HepG2 (cell line): ENCODE data around the gene IPPK. TPM values are rescaled to one million over a fixed set of nuclear protein-coding genes. Genes with fewer than 3 reads are reported as not detected.

Source experiments
- ATAC-seq: fragments of 200-7000 bp; cut with Tn5 transposase; 3 replicates; pipeline ENCODE4 v1.9.1; 2020; ENCODE audit warnings: mild to moderate bottlenecking, moderate library complexity
- BruUV-seq: library from RNA; stranded (reverse); fragments of 400-500 nt; replicated peaks from 2 replicates; lab custom pipeline; 2021; lab: Mats Ljungman, UMichigan
- CTCF ChIA-PET: fragments of 300-600 bp; formaldehyde crosslinking; extraction: SDS; loops from one replicate; lab custom pipeline; 2021; ENCODE audit warnings: low total read pairs, inconsistent platforms, low intra/inter-chr PET ratio; lab: Yijun Ruan, JAX
- POLR2A ChIA-PET: fragments of 350-600 bp; sonication (Branson Sonifier 250); formaldehyde crosslinking; loops from one replicate; lab custom pipeline; 2020; ENCODE audit warnings: antibody characterized with exemption, inconsistent platforms; lab: Yijun Ruan, JAX
- DNase-seq: peaks from one replicate; pipeline ENCODE4 v3.0.0-alpha.2; 2015; ENCODE audit warnings: low spot score
- FAIRE-seq: peaks from 3 replicates; lab custom pipeline; 2011; peaks lifted over from hg19 to GRCh38; lab: Jason Lieb, UNC
- H2AFZ ChIP-seq: one replicate; pipeline ENCODE4 v1.6.1; 2011; ENCODE audit warnings: low read length, inconsistent platforms
- H3K27ac ChIP-seq: fragments of 300-600 bp; 3 replicates; pipeline ENCODE4 v1.8.0; 2011; ENCODE audit warnings: mixed run types, mild to moderate bottlenecking, mixed read lengths, low read length, inconsistent platforms; ENCODE audit not compliant: insufficient read depth; ENCODE audit errors: extremely low read length
- H3K27me3 ChIP-seq, 2 experiments: fragments of 200-600 bp in 1 of 2; 2 replicates in 1 of 2; 3 replicates in 1 of 2; pipeline versions ENCODE4 v1.6.0 to v1.8.0; 2011; ENCODE audit warnings: low read length in 2 of 2, mild to moderate bottlenecking in 2 of 2, moderate library complexity in 2 of 2, inconsistent platforms in 1 of 2; ENCODE audit not compliant: insufficient read depth in 2 of 2, control insufficient read depth in 1 of 2
- H3K36me3 ChIP-seq, 2 experiments: fragments of 200-600 bp in 1 of 2; replicated peaks in 1 of 2; 2 replicates in 1 of 2; 3 replicates in 1 of 2; pipeline versions ENCODE4 v1.5.1 to v1.8.0; 2011; ENCODE audit warnings: low read length in 2 of 2, inconsistent platforms in 1 of 2; ENCODE audit not compliant: insufficient read depth in 2 of 2, control insufficient read depth in 1 of 2
- H3K4me1 ChIP-seq: 2 replicates; pipeline ENCODE4 v1.5.1; 2012; ENCODE audit warnings: low read length, inconsistent platforms; ENCODE audit not compliant: insufficient read depth
- H3K4me2 ChIP-seq: 2 replicates; pipeline ENCODE4 v1.6.0; 2011; ENCODE audit warnings: low read depth, low read length, inconsistent platforms
- H3K4me3 ChIP-seq, 3 experiments: fragments of 200-600 bp in 1 of 3; sonication (generic), shearing (Covaris generic) in 1 of 3; replicated peaks in 1 of 3; 2 replicates each; pipeline ENCODE4 v1.5.1; 2011 to 2016; ENCODE audit warnings: low read length in 3 of 3, inconsistent platforms in 2 of 3, low read depth in 2 of 3, mild to moderate bottlenecking in 2 of 3, control low read depth in 1 of 3, mixed read lengths in 1 of 3; ENCODE audit not compliant: insufficient read depth in 1 of 3
- H3K79me2 ChIP-seq: one replicate; pipeline ENCODE4 v1.6.1; 2011; ENCODE audit warnings: low read length, inconsistent platforms; ENCODE audit not compliant: insufficient read depth
- H3K9ac ChIP-seq: 2 replicates; pipeline ENCODE4 v1.6.0; 2011; ENCODE audit warnings: mild to moderate bottlenecking, low read depth, low read length, inconsistent platforms; ENCODE audit not compliant: insufficient read depth
- H3K9me3 ChIP-seq: 2 replicates; pipeline ENCODE4 v1.5.1; 2012; ENCODE audit warnings: mild to moderate bottlenecking, low read length
- H4K20me1 ChIP-seq: 2 replicates; pipeline ENCODE4 v1.6.0; 2011; ENCODE audit warnings: inconsistent platforms, mild to moderate bottlenecking, low read length, moderate library complexity; ENCODE audit not compliant: insufficient read depth
- ARID2 ChIP-seq: sonication (generic); formaldehyde crosslinking; IDR thresholded peaks from 2 replicates; pipeline ENCODE4 v1.8.1; 2022; ENCODE audit warnings: mild to moderate bottlenecking, missing genetic modification reagents, borderline replicate concordance
- BCL6 ChIP-seq: IDR thresholded peaks from 2 replicates; pipeline ENCODE4 v1.6.1; 2016; ENCODE audit warnings: missing genetic modification reagents, missing compliant biosample characterization
- DMTF1 ChIP-seq: sonication (generic); formaldehyde crosslinking; IDR thresholded peaks from 2 replicates; pipeline ENCODE4 v1.4.0; 2020; ENCODE audit warnings: mild to moderate bottlenecking, missing genetic modification reagents
- GLI4 ChIP-seq: sonication (generic); formaldehyde crosslinking; IDR thresholded peaks from 2 replicates; pipeline ENCODE4 v1.5.1; 2020; ENCODE audit warnings: missing genetic modification reagents, mild to moderate bottlenecking, moderate library complexity, borderline replicate concordance
- MED13 ChIP-seq: sonication (generic); formaldehyde crosslinking; IDR thresholded peaks from 2 replicates; pipeline ENCODE4 v1.5.0; 2020; ENCODE audit warnings: missing genetic modification reagents
- RELA ChIP-seq: sonication (generic); formaldehyde crosslinking; IDR thresholded peaks from 2 replicates; pipeline ENCODE4 v1.4.0; 2020; ENCODE audit warnings: missing genetic modification reagents
- RFX3 ChIP-seq: IDR thresholded peaks from 2 replicates; pipeline ENCODE4 v1.6.1; 2016; ENCODE audit warnings: missing biosample characterization, missing genetic modification reagents
- ZFP62 ChIP-seq: sonication (generic); formaldehyde crosslinking; IDR thresholded peaks from 2 replicates; pipeline ENCODE4 v1.4.0; 2020; ENCODE audit warnings: missing genetic modification reagents
- ZNF224 ChIP-seq: sonication (generic); formaldehyde crosslinking; IDR thresholded peaks from 2 replicates; pipeline ENCODE4 v1.5.0; 2020; ENCODE audit warnings: mild to moderate bottlenecking, missing genetic modification reagents
- ZNF33A ChIP-seq: sonication (generic); formaldehyde crosslinking; IDR thresholded peaks from 2 replicates; pipeline ENCODE4 v1.5.1; 2020; ENCODE audit warnings: missing genetic modification reagents, mild to moderate bottlenecking, moderate library complexity, borderline replicate concordance
- ZNF446 ChIP-seq: sonication (generic); formaldehyde crosslinking; IDR thresholded peaks from 2 replicates; pipeline ENCODE4 v1.5.0; 2020; ENCODE audit warnings: mild to moderate bottlenecking, missing genetic modification reagents
- ZNF484 ChIP-seq: sonication (generic); formaldehyde crosslinking; IDR thresholded peaks from 2 replicates; pipeline ENCODE4 v1.5.1; 2020; ENCODE audit warnings: mild to moderate bottlenecking, low read depth, missing genetic modification reagents, borderline replicate concordance
- ZNF512 ChIP-seq: sonication (generic); formaldehyde crosslinking; IDR thresholded peaks from 2 replicates; pipeline ENCODE4 v1.4.0; 2020; ENCODE audit warnings: mild to moderate bottlenecking, missing genetic modification reagents
- ZNF577 ChIP-seq: sonication (generic); formaldehyde crosslinking; IDR thresholded peaks from 2 replicates; pipeline ENCODE4 v1.4.0; 2020; ENCODE audit warnings: mild to moderate bottlenecking, low read depth, missing genetic modification reagents, borderline replicate concordance
- ZNF678 ChIP-seq: sonication (generic); formaldehyde crosslinking; IDR thresholded peaks from 2 replicates; pipeline ENCODE4 v1.4.0; 2020; ENCODE audit warnings: mild to moderate bottlenecking, missing genetic modification reagents
- WGBS: methylation state at CpG from one replicate; pipeline ENCODE4 v1.1.6; 2017; ENCODE audit warnings: low lambda C conversion rate; 5-methylcytosine and 5-hydroxymethylcytosine counted together
- in situ Hi-C: cut with HindIII; loops from 2 replicates; pipeline ENCODE4 v1.10.0; 2017; ENCODE audit warnings: low pct_unique_long_range_greater_than_20kb; ENCODE audit not compliant: extremely low pct_ligation_motif_present
- intact Hi-C: fragments of 100-400 bp; cut with micrococcal nuclease; formaldehyde crosslinking; loops from one replicate; pipeline ENCODE4 v1.10.0; 2022; ENCODE audit not compliant: unreplicated experiment
- polyA plus RNA-seq, 8 experiments: library from polyadenylated mRNA; depleted of rRNA in 3 of 8; stranded (reverse) in 7 of 8; unstranded in 1 of 8; fragments of >200 nt; fragmentation: Illumina TruSeq in 4 of 8; extraction: Trizol in 4 of 8; gene quantifications; 2 replicates each; pipeline versions ENCODE4 v1.2.1 to v1.2.3, GENCODE V29; 2011 to 2016; ENCODE audit warnings: low read depth in 4 of 8, missing spikeins in 1 of 8, mixed read lengths in 1 of 8; ENCODE audit not compliant: insufficient read depth in 1 of 8
- total RNA-seq, 5 experiments: library from RNA; depleted of rRNA; stranded (reverse); fragments of >200 nt; fragmentation: Illumina TruSeq; extraction: Trizol; gene quantifications; 2 replicates each; pipeline ENCODE4 v1.2.3, GENCODE V29; 2016; ENCODE audit warnings: low read depth in 1 of 5

The IPPK gene
- total and polyA plus RNA-seq, 2 of the 13 experiments (the other 11 are each of a cell fraction or from before 2014, with no cell fraction given), result 9.9 to 14.1 TPM

- intact Hi-C loops, result no loop called here
- Histone ChIP-seq H3K27ac (no peak overlapping the region), H3K4me2 (no peak overlapping the region), H4K20me1 (no peaks in the 10 kb centered on the region), H3K4me1 (no peaks in the 10 kb centered on the region), H3K27me3 (no peaks in the 10 kb centered on the region), H3K4me3 (no peak overlapping the region), H2AFZ (no peak overlapping the region), H3K36me3 (peaks cover 32 to 83% of the 10 kb centered on the region in 2 experiments), H3K9ac (no peak overlapping the region), H3K79me2 (no peaks in the 10 kb centered on the region), H3K9me3 (no peaks in the 10 kb centered on the region)
- BruUV-seq, result no TSS peak
- ATAC-seq (no peak), FAIRE-seq (no peak), DNase-seq (no peak)
- ChIA-PET POLR2A (no interaction called here), CTCF (no interaction called here)
- in situ Hi-C loops, result loop anchor here (10.0 kb wide), 2 partner anchors 314 to 504 kb away; partner anchors contain the start of genes CENPP and NOL8
- TF ChIP-seq GLI4 (CRISPR knock-in tag), result no peak
- TF ChIP-seq DMTF1 (CRISPR knock-in tag), result no peak
- no peak for TF ChIP-seq ZNF678 (CRISPR knock-in tag)
- TF ChIP-seq ZNF577 (CRISPR knock-in tag), result no peak
- no peak for TF ChIP-seq BCL6 (CRISPR knock-in tag)
- no peak for TF ChIP-seq ZFP62 (CRISPR knock-in tag)
- TF ChIP-seq RELA, result no peak
- TF ChIP-seq ZNF224 (CRISPR knock-in tag), result no peak
- TF ChIP-seq ARID2 (CRISPR knock-in tag), result no peak
- no peak for TF ChIP-seq ZNF446
- TF ChIP-seq ZNF484 (CRISPR knock-in tag), result no peak
- no peak for TF ChIP-seq RFX3 (CRISPR knock-in tag)
- no peak for TF ChIP-seq MED13 (CRISPR knock-in tag)
- TF ChIP-seq ZNF512 (CRISPR knock-in tag), result no peak
- no peak for TF ChIP-seq ZNF33A (CRISPR knock-in tag)
- WGBS, result 100% methylated on average over 2 of the region's 5 CpGs
These were observed 31.3 kb downstream of the IPPK start for GRCh38 chr9:92638621-92639101.
